IPS DF 4.7 (cell line): ENCODE measurements around the gene ZNF154.
A peak's percentile ranks its signal among the peaks of the same experiment; 100 is the strongest.
"Not testable (repeated sequence)": the region's sequence is repeated elsewhere in the genome, so short reads cannot be mapped to it uniquely, and the experiment has no call there.

Experiments used
- DNase-seq: peaks from one replicate; pipeline ENCODE4 v3.0.0-alpha.2; 2013; ENCODE audit warnings: low spot score; ENCODE audit errors: extremely low read depth

Gene ZNF154

GRCh38 chr19:57708641-57709361 is at the start of gene ZNF154:
Gene ZNF154, minus strand, starts transcription at chr19:57709204. Its CDS starts 233 bp downstream, at chr19:57708971.
- DNase-seq: peak; percentile 75

- no peak for DNase-seq
Observed at GRCh38 chr19:57757941-57758340, 48.9 kb upstream of the ZNF154 start.

- no peak for DNase-seq
Observed at GRCh38 chr19:57755031-57755430, 46.0 kb upstream of the ZNF154 start.

- DNase-seq: no peak
Observed at GRCh38 chr19:57754091-57754673, 45.2 kb upstream of the ZNF154 start.

- no peak for DNase-seq
Observed at GRCh38 chr19:57748029-57748428, 39.0 kb upstream of the ZNF154 start.

GRCh38 chr19:57747472-57747807 is 38.4 kb upstream of the ZNF154 start:
- DNase-seq: no peak

GRCh38 chr19:57746580-57747471 is 37.8 kb upstream of the ZNF154 start, which contains the start of gene ZNF776:
Gene ZNF776, plus strand, starts transcription at chr19:57746815. Its CDS starts 244 bp downstream, at chr19:57747059.
- DNase-seq: peak; percentile 90

GRCh38 chr19:57738770-57739169 is 29.8 kb upstream of the ZNF154 start:
- DNase-seq: not testable (repeated sequence)

- not testable (repeated sequence) for DNase-seq
Observed at GRCh38 chr19:57738320-57738719, 29.3 kb upstream of the ZNF154 start.

GRCh38 chr19:57720878-57721277 is 11.9 kb upstream of the ZNF154 start:
- DNase-seq: no peak

- no peak for DNase-seq
Observed at GRCh38 chr19:57719901-57720519, 11.0 kb upstream of the ZNF154 start.

- DNase-seq: no peak
Observed at GRCh38 chr19:57719424-57719823, 10.4 kb upstream of the ZNF154 start.

- DNase-seq: no peak
Observed at GRCh38 chr19:57712222-57712621, 3.2 kb upstream of the ZNF154 start.

GRCh38 chr19:57709616-57710015 is 612 bp upstream of the ZNF154 start:
- no peak for DNase-seq

- DNase-seq: no peak
Observed at GRCh38 chr19:57706346-57706745, 2.7 kb downstream of the ZNF154 start.

- DNase-seq: no peak
Observed at GRCh38 chr19:57701625-57702024, 7.4 kb downstream of the ZNF154 start.

GRCh38 chr19:57689750-57690149 is 19.3 kb downstream of the ZNF154 start:
- no peak for DNase-seq

GRCh38 chr19:57688011-57688763 is 20.8 kb downstream of the ZNF154 start:
- no peak for DNase-seq

GRCh38 chr19:57687363-57688010 is 21.5 kb downstream of the ZNF154 start:
- no peak for DNase-seq

GRCh38 chr19:57686727-57687126 is 22.3 kb downstream of the ZNF154 start:
- no peak for DNase-seq
